HG03108 (cell line): ENCODE data around the gene ZGLP1.

Experiments used
- ATAC-seq: cut with Tn5 transposase; IDR thresholded peaks from one replicate; pipeline ENCODE4 v1.9.1; 2021; ENCODE audit warnings: moderate library complexity; ENCODE audit not compliant: unreplicated experiment

The ZGLP1 gene

GRCh38 chr19:10328558-10329429, 19.2 kb upstream of the ZGLP1 start:
- ATAC-seq: no peak

- no peak for ATAC-seq
Measured at GRCh38 chr19:10327793-10328192, 18.2 kb upstream of the ZGLP1 start.

GRCh38 chr19:10325732-10326131, 16.1 kb upstream of the ZGLP1 start:
- no peak for ATAC-seq

DNA sequence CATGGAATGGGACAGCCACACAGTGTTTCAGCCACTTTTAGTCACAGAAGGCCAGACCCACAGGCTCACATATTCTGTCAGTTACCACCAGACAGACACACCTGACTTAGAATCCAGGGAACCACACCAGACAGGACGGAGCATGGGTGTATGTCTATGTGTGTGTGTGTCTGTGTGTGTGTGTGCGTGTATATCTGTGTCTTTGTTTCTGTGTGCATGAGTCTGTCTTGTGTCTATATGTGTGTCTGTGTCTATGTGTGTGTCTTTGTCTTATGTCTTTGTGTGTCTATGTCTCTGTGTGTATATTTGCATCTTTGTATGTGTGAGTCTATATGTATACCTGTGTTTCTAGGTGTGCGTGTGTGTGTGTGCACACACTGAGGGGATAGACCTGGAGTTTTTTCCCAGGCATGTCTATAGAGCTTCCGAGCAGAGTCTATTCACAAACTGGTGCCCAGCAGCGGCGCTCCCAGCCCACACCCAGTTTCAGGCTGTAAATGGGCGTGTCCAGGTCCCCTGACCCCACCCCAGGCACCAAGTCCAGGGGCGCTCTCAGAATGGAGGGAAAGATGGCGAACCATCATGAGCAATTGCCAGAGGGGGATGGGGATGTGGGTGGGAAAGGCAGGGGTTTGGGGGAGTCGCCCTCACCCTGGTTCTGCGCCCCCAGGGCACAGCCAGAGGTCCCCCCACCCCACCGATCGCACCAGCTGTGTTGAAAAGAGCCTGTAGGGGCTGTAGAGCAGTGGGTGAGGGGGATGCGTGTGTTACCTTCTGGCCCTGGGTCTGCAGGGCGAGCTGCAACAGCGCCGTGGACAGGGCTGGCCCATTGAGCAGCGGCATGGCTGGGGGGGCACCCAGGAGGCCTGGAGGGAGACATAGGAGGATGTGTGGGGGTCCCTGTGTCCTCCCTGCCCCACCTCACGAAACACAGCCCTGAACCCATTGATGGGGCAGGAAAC, 12.5 kb upstream of the ZGLP1 start:
- no peak for ATAC-seq

GRCh38 chr19:10321417-10321797, 11.8 kb upstream of the ZGLP1 start:
- ATAC-seq: no peak

GRCh38 chr19:10320602-10321416, 11.2 kb upstream of the ZGLP1 start:
- ATAC-seq: no peak

- no peak for ATAC-seq
Measured at GRCh38 chr19:10318807-10319682, 9.4 kb upstream of the ZGLP1 start.

- no peak for ATAC-seq
Measured at GRCh38 chr19:10317857-10318462, 8.3 kb upstream of the ZGLP1 start.

GRCh38 chr19:10317045-10317856, 7.6 kb upstream of the ZGLP1 start:
- no peak for ATAC-seq

GRCh38 chr19:10316229-10317044, 6.8 kb upstream of the ZGLP1 start:
- ATAC-seq: no peak

- ATAC-seq: peak; percentile 59
Measured at GRCh38 chr19:10315335-10316214, 6.0 kb upstream of the ZGLP1 start, which contains the start of gene FDX2. FDX2 (minus strand) TSS chr19:10316015; CDS start chr19:10315996, 19 bp downstream.

DNA sequence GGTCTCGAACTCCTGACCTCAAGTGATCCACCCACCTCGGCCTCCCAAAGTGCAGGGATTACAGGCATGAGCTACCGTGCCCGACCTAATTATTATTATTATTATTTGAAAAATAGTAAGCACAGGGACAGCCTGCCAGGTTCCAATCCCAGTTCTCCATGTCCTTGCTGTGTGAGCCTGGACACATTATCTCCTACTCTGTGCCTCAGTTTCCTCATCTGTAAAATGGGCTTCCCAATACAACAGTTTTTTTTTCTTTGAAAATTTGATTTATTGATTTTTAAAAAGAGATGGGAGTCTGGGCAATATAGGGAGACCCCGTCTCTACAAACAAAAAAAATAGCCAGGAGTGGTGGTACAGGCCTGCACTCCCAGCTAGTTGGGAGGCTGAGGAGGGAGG, 3.3 kb downstream of the ZGLP1 start:
- ATAC-seq: no peak

DNA sequence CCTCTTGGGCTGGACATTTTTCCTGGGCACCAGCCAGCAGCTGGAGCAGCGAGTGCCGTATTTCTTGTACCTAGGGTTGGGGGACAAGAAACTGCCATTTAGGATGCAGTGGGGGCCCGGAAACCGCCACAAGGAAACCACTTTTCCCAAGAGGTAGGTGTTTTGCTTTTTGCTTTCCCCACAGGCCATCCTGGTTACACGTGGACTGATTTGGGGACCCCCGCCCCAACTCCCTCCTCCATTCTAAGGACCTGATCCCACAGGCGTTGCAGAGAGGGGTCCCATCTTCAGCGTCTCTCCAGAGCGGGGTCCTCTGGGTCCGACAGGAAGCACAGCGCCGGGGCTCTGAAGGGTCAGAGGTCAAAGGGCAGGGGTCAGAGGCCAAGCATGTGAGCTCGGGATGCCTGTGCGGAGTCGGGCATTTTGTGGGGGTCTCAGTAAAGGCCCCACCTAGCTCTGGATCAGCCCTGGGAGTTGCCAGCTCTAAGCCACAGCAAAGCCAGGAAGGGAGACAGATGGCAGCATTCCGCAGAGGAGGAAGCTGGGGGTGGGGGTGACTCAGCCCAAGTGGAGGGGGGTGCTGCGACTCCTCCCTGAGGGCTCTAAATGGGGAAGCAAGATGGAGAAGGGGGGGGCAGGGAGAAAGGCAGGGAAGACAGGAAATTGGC, 4.3 kb downstream of the ZGLP1 start:
- ATAC-seq: no peak

DNA sequence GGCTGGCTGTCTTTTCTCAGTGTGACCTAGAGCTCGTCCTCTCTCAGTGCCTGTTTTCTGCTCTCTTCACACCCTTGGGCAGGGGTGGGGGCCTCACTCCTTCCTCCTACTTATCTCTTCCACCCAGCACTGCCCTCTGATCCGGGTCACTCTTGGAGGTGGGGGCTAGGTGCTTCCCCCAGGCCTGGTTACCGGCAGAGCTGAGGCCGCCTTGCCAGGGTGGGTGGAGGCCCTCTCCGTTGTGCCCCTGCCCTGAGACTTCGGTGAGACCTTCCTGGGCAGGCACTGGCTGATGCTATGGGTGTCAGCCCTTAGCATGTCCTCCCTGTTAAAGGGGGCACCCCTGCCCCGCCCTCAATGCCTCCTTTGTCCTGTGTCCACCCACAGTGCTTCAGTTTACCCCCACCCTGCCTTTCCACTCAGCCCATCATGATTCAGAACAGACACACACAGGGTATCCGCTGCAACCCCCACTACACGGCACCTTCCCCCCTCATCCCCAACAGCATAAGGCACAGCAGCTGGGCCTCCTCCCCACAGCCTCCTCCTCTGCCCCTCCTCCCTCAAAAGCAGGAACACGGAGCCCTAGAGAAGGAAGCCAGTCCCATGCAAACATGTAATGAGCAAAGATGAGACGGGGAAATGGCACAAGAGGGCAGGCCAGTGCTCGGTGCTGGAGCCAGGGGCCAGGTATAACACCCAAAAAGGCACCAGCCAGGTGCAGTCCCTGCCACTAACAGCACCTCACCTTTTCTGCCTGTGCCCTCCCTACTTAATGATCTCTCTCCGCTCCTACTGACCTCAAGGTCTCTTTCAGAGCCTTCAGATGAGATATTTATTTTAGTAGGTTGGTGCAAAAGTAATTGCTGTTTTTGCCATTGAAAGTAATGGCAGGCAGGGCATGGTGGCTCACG, 9.8 kb downstream of the ZGLP1 start:
- ATAC-seq: no peak
